IMR-90 (cell line): ENCODE results near the gene PSMB5.

Source experiments
- FOS ChIP-seq: fragments of 150-350 bp; IDR thresholded peaks from 2 replicates; pipeline ENCODE4 v1.6.1; 2016; ENCODE audit warnings: low read depth, low read length
- POLR2A ChIP-seq: IDR thresholded peaks from 2 replicates; pipeline ENCODE4 v1.6.1; 2012; ENCODE audit warnings: mild to moderate bottlenecking, low read depth, low read length
- RAD21 ChIP-seq: IDR thresholded peaks from 2 replicates; pipeline ENCODE4 v1.6.1; 2012; ENCODE audit warnings: low read length, improper control_type of control experiment
- RCOR1 ChIP-seq: IDR thresholded peaks from 2 replicates; pipeline ENCODE4 v1.6.1; 2012; ENCODE audit warnings: mild to moderate bottlenecking, low read length, improper control_type of control experiment; ENCODE audit not compliant: insufficient replicate concordance
- RFX5 ChIP-seq: IDR thresholded peaks from 2 replicates; pipeline ENCODE4 v1.8.0; 2012; ENCODE audit warnings: low read depth, mild to moderate bottlenecking, low read length, moderate library complexity
- TF ChIP-seq, protein P1 (sequence below): conservative IDR thresholded peaks from 2 replicates; pipeline ENCODE4 v1.5.1; 2012; ENCODE audit warnings: mild to moderate bottlenecking, low read depth, low read length, improper control_type of control experiment

DNA sequence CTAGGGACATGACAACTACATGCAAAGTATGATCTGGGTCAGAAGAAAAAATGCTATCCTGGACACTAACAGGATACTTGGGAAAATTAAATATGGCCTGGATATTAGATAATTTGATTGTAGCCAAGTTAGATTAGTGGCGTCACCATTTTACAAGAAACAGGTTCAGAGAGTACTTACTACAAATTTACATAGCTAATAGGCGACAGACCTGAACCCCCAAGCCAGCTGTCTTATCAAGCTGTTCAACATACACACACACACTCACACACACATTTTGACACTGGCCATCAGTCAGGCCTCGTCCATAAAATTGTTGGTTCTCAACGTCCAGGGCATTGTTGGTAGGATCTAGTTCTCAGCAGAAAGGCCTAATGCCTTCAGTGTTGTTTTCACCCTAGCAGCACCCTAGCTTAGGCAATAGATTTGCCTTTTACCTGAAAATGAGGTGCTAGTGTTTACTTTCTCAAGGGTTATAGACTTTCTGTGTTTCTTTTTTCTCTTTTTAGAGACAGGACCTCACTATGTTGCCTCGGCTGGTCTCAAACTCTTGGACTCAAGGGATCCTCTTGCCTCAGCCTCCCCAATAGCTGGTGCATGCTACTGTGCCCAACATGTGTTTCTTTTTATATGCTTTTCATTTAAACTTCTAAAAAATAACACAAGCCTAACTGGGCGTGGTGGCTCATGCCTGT is 21.5 kb downstream of the PSMB5 start:
- TF ChIP-seq POLR2A: no peak
- no peak for TF ChIP-seq RCOR1
- TF ChIP-seq, protein P1, sequence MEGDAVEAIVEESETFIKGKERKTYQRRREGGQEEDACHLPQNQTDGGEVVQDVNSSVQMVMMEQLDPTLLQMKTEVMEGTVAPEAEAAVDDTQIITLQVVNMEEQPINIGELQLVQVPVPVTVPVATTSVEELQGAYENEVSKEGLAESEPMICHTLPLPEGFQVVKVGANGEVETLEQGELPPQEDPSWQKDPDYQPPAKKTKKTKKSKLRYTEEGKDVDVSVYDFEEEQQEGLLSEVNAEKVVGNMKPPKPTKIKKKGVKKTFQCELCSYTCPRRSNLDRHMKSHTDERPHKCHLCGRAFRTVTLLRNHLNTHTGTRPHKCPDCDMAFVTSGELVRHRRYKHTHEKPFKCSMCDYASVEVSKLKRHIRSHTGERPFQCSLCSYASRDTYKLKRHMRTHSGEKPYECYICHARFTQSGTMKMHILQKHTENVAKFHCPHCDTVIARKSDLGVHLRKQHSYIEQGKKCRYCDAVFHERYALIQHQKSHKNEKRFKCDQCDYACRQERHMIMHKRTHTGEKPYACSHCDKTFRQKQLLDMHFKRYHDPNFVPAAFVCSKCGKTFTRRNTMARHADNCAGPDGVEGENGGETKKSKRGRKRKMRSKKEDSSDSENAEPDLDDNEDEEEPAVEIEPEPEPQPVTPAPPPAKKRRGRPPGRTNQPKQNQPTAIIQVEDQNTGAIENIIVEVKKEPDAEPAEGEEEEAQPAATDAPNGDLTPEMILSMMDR: no peak
- no peak for TF ChIP-seq RAD21
- no peak for TF ChIP-seq FOS
- TF ChIP-seq RFX5: no peak
